Lung (tissue), 12 donors: ENCODE results near the gene HDAC4. TPM values are rescaled to one million over a fixed set of nuclear protein-coding genes. Genes with fewer than 3 reads are reported as not detected.

Source experiments
- ATAC-seq: fragments of 200-7000 bp; cut with Tn5 transposase; one replicate; pipeline ENCODE4 v1.9.1; 2020; ENCODE audit warnings: moderate number of reproducible peaks; ENCODE audit not compliant: insufficient read depth, low FRiP score
- DNase-seq, 3 donors: peaks; one replicate each; pipeline ENCODE4 v3.0.0-alpha.2; 2013 to 2017
- H3K27ac ChIP-seq, 2 donors: one replicate each; pipeline ENCODE4 v1.5.1; 2013; ENCODE audit warnings: mild to moderate bottlenecking in 2 of 2, moderate library complexity in 2 of 2, control low read depth in 1 of 2, inconsistent platforms in 1 of 2, low read depth in 1 of 2, low read length in 1 of 2
- H3K27me3 ChIP-seq, 3 donors: one replicate each; pipeline ENCODE4 v1.5.1; 2013; ENCODE audit warnings: low read length in 2 of 3; ENCODE audit not compliant: control insufficient read depth in 3 of 3, insufficient read depth in 3 of 3
- H3K36me3 ChIP-seq, 4 donors: one replicate each; pipeline ENCODE4 v1.5.1; 2013; ENCODE audit warnings: low read length in 4 of 4, mild to moderate bottlenecking in 1 of 4, moderate library complexity in 1 of 4; ENCODE audit not compliant: control insufficient read depth in 4 of 4, insufficient read depth in 4 of 4
- H3K4me1 ChIP-seq, 5 donors: one replicate each; pipeline ENCODE4 v1.5.1; 2013; ENCODE audit warnings: low read length in 5 of 5, mild to moderate bottlenecking in 2 of 5, moderate library complexity in 1 of 5; ENCODE audit not compliant: control insufficient read depth in 5 of 5, insufficient read depth in 5 of 5
- H3K4me3 ChIP-seq: one replicate; pipeline ENCODE4 v1.5.1; 2013; ENCODE audit warnings: mild to moderate bottlenecking, control low read depth, moderate library complexity
- H3K9ac ChIP-seq, 2 donors: one replicate each; pipeline ENCODE4 v1.5.1; 2013; ENCODE audit warnings: low read length in 2 of 2, control low read depth in 1 of 2; ENCODE audit not compliant: insufficient read depth in 1 of 2
- H3K9me3 ChIP-seq, 4 donors: one replicate each; pipeline ENCODE4 v1.5.1; 2013; ENCODE audit warnings: low read length in 3 of 4, mild to moderate bottlenecking in 1 of 4, moderate library complexity in 1 of 4; ENCODE audit not compliant: control insufficient read depth in 4 of 4, insufficient read depth in 3 of 4
- WGBS, 2 donors: extraction: QIAGEN DNeasy Blood & Tissue Kit; methylation state at CpG; one replicate each; pipeline ENCODE4 v1.1.7; 2013; 5-methylcytosine and 5-hydroxymethylcytosine counted together
- polyA plus RNA-seq, 2 donors: library from polyadenylated mRNA; stranded (reverse); fragments of 200-250 nt; gene quantifications; one replicate each; pipeline ENCODE4 v1.2.1, GENCODE V29; 2013
- total RNA-seq, 2 donors: library from RNA; depleted of rRNA in 1 of 2; stranded (reverse); fragments of >200 nt in 1 of 2; gene quantifications; one replicate each; pipeline ENCODE4 v1.2.1, GENCODE V29; 2014 to 2021
- TF ChIP-seq, protein P1 (sequence below): IDR thresholded peaks from 2 replicates; pipeline ENCODE4 v1.5.1; 2012; ENCODE audit warnings: mild to moderate bottlenecking; ENCODE audit errors: control extremely low read depth, extremely low read depth
- donor health status: control.
- donor health status: control.
- donor health status: Bipolar disorder and iron deficiency.
- donor health status: healthy.
- donor health status: DM: yes; HTN: yes; CAD: no.

HDAC4 gene
- total and polyA plus RNA-seq, 4 donors: 6.9 to 47.7 (median 20.7) TPM

DNA sequence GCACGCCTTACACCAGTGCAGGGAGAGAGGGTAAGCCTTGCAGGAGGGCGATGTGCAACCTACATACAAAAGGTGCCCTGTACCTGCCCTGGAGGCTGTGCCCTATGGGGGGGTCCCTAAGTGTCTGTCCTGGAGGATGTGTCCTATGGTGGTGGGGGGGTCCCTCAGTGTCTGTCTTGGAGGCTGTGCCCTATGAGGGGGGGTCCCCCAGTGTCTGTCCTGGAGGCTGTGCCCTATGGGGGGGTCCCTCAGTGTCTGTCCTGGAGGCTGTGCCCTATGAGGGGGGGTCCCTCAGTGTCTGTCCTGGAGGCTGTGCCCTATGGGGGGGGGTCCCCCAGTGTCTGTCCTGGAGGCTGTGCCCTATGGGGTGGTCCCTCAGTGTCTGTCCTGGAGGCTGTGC, 216.6 kb downstream of the HDAC4 start:
- H3K27ac ChIP-seq: no peak overlapping the region

DNA sequence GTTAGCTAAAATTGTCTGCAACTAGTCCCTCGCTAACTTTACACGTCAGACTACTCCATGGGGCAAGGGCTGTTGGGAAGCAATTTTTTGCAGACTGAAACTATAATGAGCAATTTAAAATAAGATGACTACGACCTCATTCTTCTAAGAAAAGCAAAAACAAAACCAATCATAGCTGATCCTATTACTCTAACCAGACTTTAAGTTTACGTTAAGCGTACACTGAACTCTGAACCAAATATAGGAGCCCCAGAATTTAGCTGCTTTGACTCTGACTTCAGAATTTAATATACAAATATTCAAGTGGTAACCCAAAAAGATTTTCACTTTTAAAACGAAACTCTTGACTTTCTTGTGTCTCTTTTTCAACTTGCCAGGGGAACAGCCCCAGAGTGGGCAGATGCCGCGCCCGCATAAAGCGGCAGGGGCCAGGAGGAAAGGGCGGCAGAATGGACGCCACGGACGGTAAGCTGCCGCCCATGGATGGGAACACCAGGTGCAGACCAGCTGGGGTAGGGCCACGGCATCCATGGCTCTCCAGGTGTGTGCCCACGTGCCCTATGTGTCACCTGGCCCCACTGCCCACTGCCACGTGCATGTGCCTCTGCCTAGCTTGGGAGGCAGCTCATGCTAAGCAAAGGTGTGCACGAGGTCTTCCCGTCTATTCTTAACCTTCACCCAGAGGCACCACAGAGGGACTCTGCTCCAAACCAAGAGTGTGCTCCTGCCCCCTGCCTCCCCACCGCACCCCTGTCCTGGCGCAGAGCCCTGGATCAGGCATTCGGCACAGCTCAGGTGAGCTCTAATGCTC, 217.6 kb downstream of the HDAC4 start:
- TF ChIP-seq, protein P1, sequence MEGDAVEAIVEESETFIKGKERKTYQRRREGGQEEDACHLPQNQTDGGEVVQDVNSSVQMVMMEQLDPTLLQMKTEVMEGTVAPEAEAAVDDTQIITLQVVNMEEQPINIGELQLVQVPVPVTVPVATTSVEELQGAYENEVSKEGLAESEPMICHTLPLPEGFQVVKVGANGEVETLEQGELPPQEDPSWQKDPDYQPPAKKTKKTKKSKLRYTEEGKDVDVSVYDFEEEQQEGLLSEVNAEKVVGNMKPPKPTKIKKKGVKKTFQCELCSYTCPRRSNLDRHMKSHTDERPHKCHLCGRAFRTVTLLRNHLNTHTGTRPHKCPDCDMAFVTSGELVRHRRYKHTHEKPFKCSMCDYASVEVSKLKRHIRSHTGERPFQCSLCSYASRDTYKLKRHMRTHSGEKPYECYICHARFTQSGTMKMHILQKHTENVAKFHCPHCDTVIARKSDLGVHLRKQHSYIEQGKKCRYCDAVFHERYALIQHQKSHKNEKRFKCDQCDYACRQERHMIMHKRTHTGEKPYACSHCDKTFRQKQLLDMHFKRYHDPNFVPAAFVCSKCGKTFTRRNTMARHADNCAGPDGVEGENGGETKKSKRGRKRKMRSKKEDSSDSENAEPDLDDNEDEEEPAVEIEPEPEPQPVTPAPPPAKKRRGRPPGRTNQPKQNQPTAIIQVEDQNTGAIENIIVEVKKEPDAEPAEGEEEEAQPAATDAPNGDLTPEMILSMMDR: no peak
- H3K27me3 ChIP-seq: no peaks in the 10 kb centered on the region
- no peak for DNase-seq
- 96 to 97% methylated on average over 23 of the region's 23 CpGs for WGBS, 2 donors
- no peak overlapping the region for H3K9ac ChIP-seq
- peaks cover 0 to 45% (median 2%) of the 10 kb centered on the region in 4 donors for H3K36me3 ChIP-seq
- no peaks in the 10 kb centered on the region for H3K9me3 ChIP-seq
- peaks cover 0 to 4% (median 0%) of the 10 kb centered on the region in 5 donors for H3K4me1 ChIP-seq
- no peak overlapping the region for H3K27ac ChIP-seq
- no peak overlapping the region for H3K4me3 ChIP-seq
- no peak for ATAC-seq

More for the DNA sequence above, 216.6 kb downstream of the HDAC4 start:
- H3K4me1 ChIP-seq: peaks cover 0 to 4% (median 0%) of the 10 kb centered on the region in 5 donors
- ATAC-seq (no peak), DNase-seq (no peak)
- peaks cover 0 to 45% (median 9%) of the 10 kb centered on the region in 4 donors for H3K36me3 ChIP-seq
- peaks cover 0 to 4% (median 0%) of the 10 kb centered on the region in 4 donors for H3K9me3 ChIP-seq
- TF ChIP-seq, protein P1: no peak
- H3K27me3 ChIP-seq: no peaks in the 10 kb centered on the region
- H3K9ac ChIP-seq: no peak overlapping the region
- H3K4me3 ChIP-seq: no peak overlapping the region
- 98 to 100% methylated on average over 2 of the region's 2 CpGs for WGBS, 2 donors

DNA sequence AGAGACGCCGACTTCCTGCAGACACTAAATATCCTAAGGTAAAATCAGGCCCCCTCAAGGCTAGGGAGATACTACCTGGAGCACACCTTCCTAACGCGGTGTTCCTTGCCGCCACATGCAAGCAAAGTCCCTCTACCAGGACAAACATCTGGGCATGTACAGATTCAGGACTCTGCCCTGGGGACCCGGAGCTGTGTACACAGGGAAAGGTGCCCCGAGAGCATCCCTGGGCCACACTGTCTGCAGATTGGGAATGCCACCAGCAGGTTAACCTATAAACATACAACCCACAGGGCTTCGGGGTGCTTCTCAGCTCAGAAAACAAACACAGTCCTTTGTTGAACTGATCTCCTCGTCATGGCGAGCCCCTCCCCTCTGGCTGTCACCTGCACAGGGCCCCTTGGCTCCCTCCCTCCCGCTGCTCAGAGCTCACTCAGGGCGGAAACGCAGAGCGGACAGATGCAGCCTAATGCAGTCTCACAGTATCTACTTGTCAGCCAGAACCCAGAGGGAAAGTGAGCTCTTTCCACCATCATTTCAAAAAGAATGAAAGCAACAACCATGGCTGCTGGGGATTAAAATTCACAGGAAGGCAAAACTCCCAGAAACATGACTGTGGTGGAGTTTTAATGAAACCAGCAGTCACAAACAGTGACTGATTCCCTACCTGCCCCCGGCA, 218.8 kb downstream of the HDAC4 start:
- no peak overlapping the region for H3K9ac ChIP-seq
- ATAC-seq (no peak), DNase-seq (peak in 1 of 3 donors; percentile 11)
- H3K9me3 ChIP-seq: no peaks in the 10 kb centered on the region
- H3K36me3 ChIP-seq: peaks cover 0 to 44% (median 2%) of the 10 kb centered on the region in 4 donors
- H3K4me3 ChIP-seq: no peak overlapping the region
- TF ChIP-seq, protein P1: no peak
- peaks cover 0 to 4% (median 0%) of the 10 kb centered on the region in 5 donors for H3K4me1 ChIP-seq
- no peaks in the 10 kb centered on the region for H3K27me3 ChIP-seq
- H3K27ac ChIP-seq: no peak overlapping the region
- 91 to 92% methylated on average over 15 of the region's 15 CpGs for WGBS, 2 donors
